Dedifferentiated amniotic fluid mesenchymal stem cell (primary cell): Measurements from ENCODE around the gene UBE2L6.

ENCODE experiments used
- DNase-seq: peaks from one replicate; pipeline ENCODE4 v3.0.0-alpha.2; 2016; ENCODE audit errors: extremely low spot score

Gene UBE2L6

GRCh38 chr11:57567515-57568329 is at the start of gene UBE2L6:
Gene UBE2L6, minus strand, starts transcription at chr11:57567672. Its CDS starts 61 bp downstream, at chr11:57567611.
- peak; percentile 73 for DNase-seq

- DNase-seq, result no peak
Observed at GRCh38 chr11:57616595-57616994, 49.1 kb upstream of the UBE2L6 start.

GRCh38 chr11:57615308-57615707 is 47.8 kb upstream of the UBE2L6 start:
- DNase-seq, result no peak

GRCh38 chr11:57614234-57614772 is 46.8 kb upstream of the UBE2L6 start:
- no peak for DNase-seq

GRCh38 chr11:57610170-57610569 is 42.7 kb upstream of the UBE2L6 start:
- DNase-seq, result no peak

GRCh38 chr11:57605028-57605420 is 37.6 kb upstream of the UBE2L6 start:
- DNase-seq, result no peak

GRCh38 chr11:57604296-57605027 is 37.0 kb upstream of the UBE2L6 start:
- no peak for DNase-seq

GRCh38 chr11:57601297-57601696 is 33.8 kb upstream of the UBE2L6 start:
- DNase-seq, result no peak

GRCh38 chr11:57599381-57599780 is 31.9 kb upstream of the UBE2L6 start:
- DNase-seq, result no peak

- DNase-seq, result no peak
Observed at GRCh38 chr11:57598831-57599155, 31.3 kb upstream of the UBE2L6 start.

GRCh38 chr11:57597916-57598830 is 30.7 kb upstream of the UBE2L6 start:
- DNase-seq, result no peak

- no peak for DNase-seq
Observed at GRCh38 chr11:57597461-57597915, 30.0 kb upstream of the UBE2L6 start, which contains the start of gene SERPING1. Gene SERPING1, plus strand, starts transcription at chr11:57597685. Its CDS starts 586 bp downstream, at chr11:57598271.

- DNase-seq, result no peak
Observed at GRCh38 chr11:57596266-57596885, 28.9 kb upstream of the UBE2L6 start.

GRCh38 chr11:57588046-57588710 is 20.7 kb upstream of the UBE2L6 start:
- DNase-seq, result no peak

GRCh38 chr11:57586711-57587245 is 19.3 kb upstream of the UBE2L6 start:
- DNase-seq, result no peak

- DNase-seq, result no peak
Observed at GRCh38 chr11:57585301-57585700, 17.8 kb upstream of the UBE2L6 start.

- DNase-seq, result no peak
Observed at GRCh38 chr11:57584341-57584740, 16.9 kb upstream of the UBE2L6 start.

- no peak for DNase-seq
Observed at GRCh38 chr11:57574061-57574460, 6.6 kb upstream of the UBE2L6 start.

GRCh38 chr11:57571606-57572005 is 4.1 kb upstream of the UBE2L6 start:
- DNase-seq, result no peak

- DNase-seq, result no peak
Observed at GRCh38 chr11:57568330-57568766, 876 bp upstream of the UBE2L6 start.
